ENCODE results near the gene JARID2.

Gene JARID2

DNA sequence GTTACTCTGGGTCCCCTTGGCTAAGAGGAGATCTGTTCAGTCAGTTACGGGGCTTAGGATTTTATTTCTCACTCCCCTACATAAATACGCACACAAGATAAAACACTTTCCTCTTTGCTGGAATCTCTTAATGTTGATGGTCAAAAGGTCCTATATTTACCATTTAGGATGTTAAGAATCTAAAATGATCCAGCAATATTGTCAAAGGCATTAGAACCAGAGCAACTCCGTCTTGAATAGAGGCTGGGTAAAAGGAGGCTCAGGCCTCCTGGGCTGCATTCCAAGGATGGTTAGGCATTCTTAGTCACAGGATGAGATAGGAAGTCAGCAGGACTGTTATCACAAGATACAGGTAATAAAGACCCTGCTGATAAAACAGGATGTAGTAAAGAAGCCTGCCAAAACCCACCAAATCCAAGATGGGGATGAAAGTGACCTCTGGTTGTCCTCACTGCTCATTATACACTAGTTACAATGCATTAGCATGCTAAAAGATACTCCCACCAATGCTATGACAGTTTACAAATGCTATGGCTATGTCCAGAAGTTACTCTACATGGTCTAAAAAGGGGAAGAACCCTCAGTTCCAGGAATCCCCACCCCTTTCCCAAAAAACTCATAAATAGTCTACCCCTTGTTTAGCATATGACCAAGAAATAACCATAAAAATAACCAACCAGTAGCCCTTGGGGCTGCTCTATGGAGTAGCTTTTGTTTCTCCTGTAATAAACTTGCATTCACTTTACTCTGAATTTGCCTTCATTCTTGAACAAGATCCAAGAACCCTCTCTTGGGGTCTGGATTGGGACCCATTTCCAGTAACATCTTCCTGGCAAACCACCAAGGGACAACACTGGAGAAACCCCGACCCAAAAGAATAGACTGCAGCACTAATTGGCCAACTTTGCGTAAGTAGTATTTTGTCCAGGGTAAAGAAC lies 309.5 kb downstream of the JARID2 start:
- Histone ChIP-seq H3K79me2 (no peaks in the 10 kb centered on the region), H3K27me3 (ENCODE audit: control insufficient read depth, insufficient read depth, low read length) (no peaks in the 10 kb centered on the region), H3K4me3 (ENCODE audit: low read depth, low read length) (no peak overlapping the region), H3K9ac (no peak overlapping the region), H3K4me1 (peaks cover 17% of the 10 kb centered on the region), H3K9me3 (ENCODE audit: control insufficient read depth, low read length) (no peaks in the 10 kb centered on the region), H2AFZ (no peak overlapping the region), H3K4me2 (ENCODE audit: low read length) (no peak overlapping the region), H3K36me3 (ENCODE audit: control insufficient read depth, insufficient read depth, low read length) (no peaks in the 10 kb centered on the region), H3K27ac (no peak overlapping the region)
- TF ChIP-seq, protein P1, sequence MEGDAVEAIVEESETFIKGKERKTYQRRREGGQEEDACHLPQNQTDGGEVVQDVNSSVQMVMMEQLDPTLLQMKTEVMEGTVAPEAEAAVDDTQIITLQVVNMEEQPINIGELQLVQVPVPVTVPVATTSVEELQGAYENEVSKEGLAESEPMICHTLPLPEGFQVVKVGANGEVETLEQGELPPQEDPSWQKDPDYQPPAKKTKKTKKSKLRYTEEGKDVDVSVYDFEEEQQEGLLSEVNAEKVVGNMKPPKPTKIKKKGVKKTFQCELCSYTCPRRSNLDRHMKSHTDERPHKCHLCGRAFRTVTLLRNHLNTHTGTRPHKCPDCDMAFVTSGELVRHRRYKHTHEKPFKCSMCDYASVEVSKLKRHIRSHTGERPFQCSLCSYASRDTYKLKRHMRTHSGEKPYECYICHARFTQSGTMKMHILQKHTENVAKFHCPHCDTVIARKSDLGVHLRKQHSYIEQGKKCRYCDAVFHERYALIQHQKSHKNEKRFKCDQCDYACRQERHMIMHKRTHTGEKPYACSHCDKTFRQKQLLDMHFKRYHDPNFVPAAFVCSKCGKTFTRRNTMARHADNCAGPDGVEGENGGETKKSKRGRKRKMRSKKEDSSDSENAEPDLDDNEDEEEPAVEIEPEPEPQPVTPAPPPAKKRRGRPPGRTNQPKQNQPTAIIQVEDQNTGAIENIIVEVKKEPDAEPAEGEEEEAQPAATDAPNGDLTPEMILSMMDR (IDR thresholded peaks at IDR 0.05) = no peak

DNA sequence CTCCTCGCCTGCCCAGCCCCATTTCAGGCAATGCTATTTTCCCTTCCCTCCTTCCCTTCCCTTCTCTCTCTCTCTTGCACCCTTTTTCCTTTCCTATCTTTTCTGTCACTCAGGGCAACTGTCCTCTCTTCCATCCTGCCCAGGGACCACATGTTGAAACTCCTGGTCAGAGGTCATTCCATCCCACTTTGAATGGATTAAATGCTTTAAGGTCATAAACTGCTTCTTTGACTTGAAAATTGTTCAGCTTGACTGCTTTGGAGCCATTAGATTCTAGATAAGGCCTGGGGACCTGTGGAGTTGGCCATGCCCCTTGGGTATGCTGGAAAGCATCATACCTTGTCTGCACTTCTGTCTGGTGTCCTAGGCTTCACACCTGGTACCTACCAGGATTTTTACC lies 310.8 kb downstream of the JARID2 start:
- H3K4me2 ChIP-seq (ENCODE audit: low read length) = no peak overlapping the region
- no peak overlapping the region for H3K27ac ChIP-seq
- TF ChIP-seq, protein P1 (IDR thresholded peaks at IDR 0.05) = no peak
- no peaks in the 10 kb centered on the region for H3K9me3 ChIP-seq (ENCODE audit: control insufficient read depth, low read length)
- no peak overlapping the region for H3K9ac ChIP-seq
- H3K4me3 ChIP-seq (ENCODE audit: low read depth, low read length) = no peak overlapping the region
- H3K27me3 ChIP-seq (ENCODE audit: control insufficient read depth, insufficient read depth, low read length) = no peaks in the 10 kb centered on the region
- no peak overlapping the region for H2AFZ ChIP-seq
- no peaks in the 10 kb centered on the region for H3K36me3 ChIP-seq (ENCODE audit: control insufficient read depth, insufficient read depth, low read length)
- H3K79me2 ChIP-seq = no peaks in the 10 kb centered on the region
- peaks cover 8% of the 10 kb centered on the region for H3K4me1 ChIP-seq

DNA sequence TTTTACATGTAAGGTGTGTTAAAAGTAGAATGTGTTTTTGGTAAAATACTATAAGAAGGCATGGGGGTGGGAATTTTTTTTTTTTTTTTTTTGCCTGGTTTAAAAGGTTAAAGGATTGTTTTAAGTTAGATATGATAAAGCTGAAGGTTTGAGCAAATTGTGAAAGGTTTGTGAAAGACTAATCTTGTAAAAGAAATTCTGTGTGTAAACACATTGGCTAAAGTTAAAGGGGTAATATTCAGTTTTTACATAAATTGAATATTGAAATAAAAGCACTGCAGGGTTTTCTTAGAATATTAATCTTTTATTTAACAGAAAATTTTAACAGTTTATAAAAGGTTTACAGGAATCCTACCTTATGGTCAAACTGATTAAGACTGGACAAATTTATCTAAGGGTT lies 311.3 kb downstream of the JARID2 start:
- H3K79me2 ChIP-seq = no peaks in the 10 kb centered on the region
- no peak overlapping the region for H2AFZ ChIP-seq

DNA sequence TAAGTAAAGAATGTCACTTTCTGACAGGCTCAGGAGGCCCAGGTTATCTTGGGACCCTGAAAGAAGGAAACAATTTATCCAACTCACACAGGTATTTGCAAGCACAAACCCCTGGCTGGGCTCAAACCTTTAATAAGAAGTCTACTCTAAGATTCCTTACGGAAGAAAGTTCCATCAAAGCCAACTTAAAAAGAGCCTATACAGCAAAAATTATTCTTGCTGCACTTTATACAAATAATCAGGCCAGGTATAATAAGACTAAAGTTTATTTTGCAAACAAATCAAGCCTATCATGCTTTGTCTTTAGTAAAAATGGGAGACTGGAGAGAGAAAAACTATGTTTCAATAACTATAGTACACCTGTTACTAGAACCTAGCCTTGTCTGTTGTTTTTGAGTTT lies 314.8 kb downstream of the JARID2 start:
- H3K4me1 ChIP-seq = peaks cover 6% of the 10 kb centered on the region
- H3K27ac ChIP-seq = no peak overlapping the region
- H3K27me3 ChIP-seq (ENCODE audit: control insufficient read depth, insufficient read depth, low read length) = no peaks in the 10 kb centered on the region
- no peaks in the 10 kb centered on the region for H3K9me3 ChIP-seq (ENCODE audit: control insufficient read depth, low read length)
- H3K36me3 ChIP-seq (ENCODE audit: control insufficient read depth, insufficient read depth, low read length) = no peaks in the 10 kb centered on the region
- TF ChIP-seq, protein P1 (IDR thresholded peaks at IDR 0.05) = no peak
- H2AFZ ChIP-seq = no peak overlapping the region
- no peak overlapping the region for H3K4me2 ChIP-seq (ENCODE audit: low read length)
- H3K79me2 ChIP-seq = no peaks in the 10 kb centered on the region
- no peak overlapping the region for H3K9ac ChIP-seq
- H3K4me3 ChIP-seq (ENCODE audit: low read depth, low read length) = no peak overlapping the region

More for the DNA sequence above, 311.3 kb downstream of the JARID2 start:
- peaks cover 4% of the 10 kb centered on the region for H3K4me1 ChIP-seq
- no peaks in the 10 kb centered on the region for H3K27me3 ChIP-seq (ENCODE audit: control insufficient read depth, insufficient read depth, low read length)
- H3K9ac ChIP-seq = no peak overlapping the region
- H3K27ac ChIP-seq = no peak overlapping the region
- no peaks in the 10 kb centered on the region for H3K36me3 ChIP-seq (ENCODE audit: control insufficient read depth, insufficient read depth, low read length)
- TF ChIP-seq, protein P1 (IDR thresholded peaks at IDR 0.05) = no peak
- H3K4me3 ChIP-seq (ENCODE audit: low read depth, low read length) = no peak overlapping the region
- H3K4me2 ChIP-seq (ENCODE audit: low read length) = no peak overlapping the region
- no peaks in the 10 kb centered on the region for H3K9me3 ChIP-seq (ENCODE audit: control insufficient read depth, low read length)

Measured in parathyroid adenoma (tissue), 2 donors.